GM19463 (cell line): ENCODE results near the gene ACCS.

ENCODE experiments used
- ATAC-seq: cut with Tn5 transposase; IDR thresholded peaks from one replicate; pipeline ENCODE4 v1.9.1; 2021; ENCODE audit warnings: mild to moderate bottlenecking, moderate library complexity; ENCODE audit not compliant: unreplicated experiment

ACCS gene

DNA sequence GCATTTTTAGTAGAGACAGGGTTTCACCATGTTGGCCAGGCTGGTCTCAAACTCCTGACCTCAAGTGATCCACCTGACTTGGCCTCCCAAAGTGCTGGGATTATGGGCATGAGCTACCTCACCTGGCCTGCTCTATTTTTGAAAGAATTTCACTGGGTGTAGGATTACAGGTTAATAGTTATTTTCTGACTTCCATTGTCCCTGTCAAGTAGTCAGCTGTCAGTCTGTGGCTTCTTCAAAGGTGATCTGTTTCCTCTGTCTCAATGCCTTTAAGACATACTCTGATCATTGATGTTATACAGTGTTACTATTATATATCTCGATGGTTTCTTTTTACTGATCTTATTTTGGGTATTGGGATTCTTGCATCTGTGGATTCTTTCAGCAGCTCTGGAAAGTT is 19.3 kb downstream of the ACCS start:
- no peak for ATAC-seq

- no peak for ATAC-seq
Observed at GRCh38 chr11:44088377-44088776, 22.3 kb downstream of the ACCS start.

DNA sequence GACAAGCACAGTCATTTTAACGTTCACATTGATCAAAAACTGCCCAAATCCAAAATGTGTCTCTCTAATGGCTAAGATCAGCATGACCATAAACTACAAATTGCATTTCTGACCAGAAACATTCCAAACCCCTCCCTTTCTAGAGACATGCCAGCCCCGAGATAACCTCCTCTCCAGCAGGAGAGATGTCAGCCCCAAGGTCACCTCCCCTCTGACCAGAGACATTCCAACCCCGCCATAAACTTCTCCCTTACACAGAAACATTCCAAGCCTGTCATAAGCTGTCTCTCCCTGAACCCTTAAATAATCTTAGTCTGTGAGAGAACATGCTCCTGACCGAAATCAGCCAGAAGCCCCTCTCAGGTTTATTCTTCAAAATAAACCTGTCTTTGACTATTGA is 22.8 kb downstream of the ACCS start:
- no peak for ATAC-seq

GRCh38 chr11:44090539-44090938 is 24.5 kb downstream of the ACCS start:
- no peak for ATAC-seq

DNA sequence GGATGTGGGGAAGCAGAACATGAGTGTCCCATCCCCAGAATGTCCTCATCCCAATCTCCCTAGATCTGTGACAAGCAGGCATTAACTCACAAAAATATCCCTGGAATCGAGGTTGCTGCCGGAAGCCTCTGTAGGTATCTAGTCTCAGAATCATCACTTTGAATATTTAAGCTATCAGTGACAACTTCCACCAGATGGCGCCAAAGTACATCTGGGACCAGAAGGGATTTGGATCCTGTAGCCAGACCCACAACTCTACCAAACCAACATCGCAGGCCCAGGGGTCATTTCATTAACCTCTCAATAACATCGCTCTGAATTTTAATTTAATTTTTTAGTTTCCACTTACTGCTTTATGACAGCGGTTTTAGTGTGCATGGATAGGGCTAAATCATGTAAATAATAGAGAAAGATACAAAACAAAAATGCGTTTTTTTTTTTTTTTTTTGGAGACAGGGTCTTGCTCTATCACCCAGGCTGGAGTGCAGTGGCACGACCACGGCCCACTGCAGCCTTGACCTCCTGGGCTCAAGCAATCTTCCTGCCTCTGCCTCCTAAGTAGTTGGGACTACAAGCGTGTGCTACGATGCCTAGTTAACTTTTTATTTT is 28.3 kb downstream of the ACCS start:
- ATAC-seq, result peak; percentile 31

- peak; percentile 95 for ATAC-seq
Observed at GRCh38 chr11:44095506-44096359, 29.7 kb downstream of the ACCS start, which contains the start of gene EXT2. EXT2 (plus strand) TSS chr11:44095678; CDS start chr11:44107713, 12,035 bp downstream.

- ATAC-seq, result no peak
Observed at GRCh38 chr11:44096360-44097185, 30.5 kb downstream of the ACCS start.

GRCh38 chr11:44097821-44098220 is 31.8 kb downstream of the ACCS start:
- no peak for ATAC-seq

GRCh38 chr11:44101098-44101497 is 35.0 kb downstream of the ACCS start:
- ATAC-seq, result no peak

DNA sequence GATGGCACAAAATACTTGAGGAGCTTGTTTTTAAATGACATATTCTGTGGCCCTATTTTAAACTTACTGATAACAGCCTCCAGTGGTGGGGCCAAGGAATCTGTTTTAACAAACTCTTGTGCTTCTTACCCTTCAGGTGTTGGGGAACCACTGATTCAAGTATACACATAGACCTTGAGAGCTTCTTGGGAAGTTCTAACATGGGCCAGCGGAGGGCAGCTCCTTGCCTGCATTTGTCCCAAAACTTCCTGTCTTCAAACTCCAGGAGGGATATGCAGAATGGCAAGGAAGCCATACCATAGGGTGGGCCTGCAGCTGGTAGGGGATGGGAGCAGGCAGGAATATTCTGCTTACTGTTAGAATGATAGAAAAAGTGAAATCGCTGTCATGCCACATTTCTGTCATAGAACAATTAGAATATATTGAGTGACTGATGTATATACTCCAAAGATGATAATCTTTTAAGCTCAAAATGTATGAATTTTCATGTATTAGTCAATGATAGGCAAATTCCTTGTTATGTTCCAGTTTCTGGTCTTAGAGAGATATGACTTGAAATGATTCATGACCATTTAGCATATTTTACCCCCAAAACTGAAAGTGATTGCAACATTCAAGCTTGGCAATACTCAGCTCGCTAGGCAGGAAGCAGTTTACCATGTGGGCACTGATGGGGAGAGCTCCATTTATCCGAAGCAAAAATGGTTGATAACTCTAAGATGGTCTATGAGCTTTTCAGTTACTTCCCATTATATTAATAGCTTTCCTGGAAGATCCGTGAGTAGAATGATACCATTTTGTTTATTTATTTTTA is 38.6 kb downstream of the ACCS start:
- ATAC-seq, result no peak

- no peak for ATAC-seq
Observed at GRCh38 chr11:44108260-44108659, 42.2 kb downstream of the ACCS start.

- peak; percentile 90 for ATAC-seq
Observed at GRCh38 chr11:44110231-44110679, 44.2 kb downstream of the ACCS start.

GRCh38 chr11:44112091-44112821 is 46.2 kb downstream of the ACCS start:
- no peak for ATAC-seq

DNA sequence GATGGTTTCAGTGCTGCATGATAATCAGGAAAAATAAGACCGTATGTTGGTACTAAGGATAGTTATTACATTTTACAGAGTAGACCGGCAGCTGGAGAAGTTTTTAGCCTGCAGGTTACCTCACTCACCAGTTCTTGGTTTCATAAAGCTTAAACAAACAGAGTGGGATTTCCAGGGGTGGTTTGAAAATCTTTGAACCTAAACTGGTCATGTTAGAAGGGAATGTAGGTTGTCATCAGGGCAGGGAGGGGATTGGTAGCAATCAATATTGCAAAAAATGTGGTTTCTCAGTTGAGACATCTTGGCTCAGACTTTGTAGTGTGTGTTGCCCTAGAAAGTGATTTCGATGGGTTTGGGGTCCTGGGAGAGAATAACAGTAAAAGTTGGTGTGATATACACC is 46.9 kb downstream of the ACCS start:
- no peak for ATAC-seq

DNA sequence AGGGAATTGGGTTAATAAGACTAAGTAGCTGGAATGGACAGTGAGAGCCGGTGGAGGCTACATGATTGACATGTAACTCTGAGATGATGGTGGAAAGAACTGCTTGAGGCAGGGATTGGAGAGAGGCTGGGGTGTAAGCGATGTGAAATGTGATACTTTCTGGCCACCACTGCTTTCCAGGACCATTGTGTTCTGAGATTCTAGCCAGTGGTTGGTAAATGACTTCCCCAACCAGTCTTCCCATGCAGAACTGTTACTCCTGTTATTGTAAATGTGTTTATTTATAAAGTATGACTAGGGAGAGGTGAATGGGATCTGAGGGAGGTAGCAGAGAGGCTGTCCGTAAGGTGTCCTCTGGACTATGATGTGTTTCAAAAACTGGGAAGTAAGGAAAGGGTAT is 47.5 kb downstream of the ACCS start:
- ATAC-seq, result no peak

- no peak for ATAC-seq
Observed at GRCh38 chr11:44116234-44116830, 50.3 kb downstream of the ACCS start.

- no peak for ATAC-seq
Observed at GRCh38 chr11:44120169-44120568, 54.1 kb downstream of the ACCS start.

- ATAC-seq, result no peak
Observed at GRCh38 chr11:44125598-44125997, 59.5 kb downstream of the ACCS start.

GRCh38 chr11:44126304-44126703 is 60.2 kb downstream of the ACCS start:
- ATAC-seq, result no peak
